IMR-90 (cell line): ENCODE results near the gene DNAH6. TPM values are rescaled to one million over a fixed set of nuclear protein-coding genes. Genes with fewer than 3 reads are reported as not detected.

Source experiments
- ATAC-seq: fragments of 200-7000 bp; cut with Tn5 transposase; 2 replicates; pipeline ENCODE4 v1.9.1; 2020; ENCODE audit warnings: low read depth, mild to moderate bottlenecking, moderate library complexity
- BruUV-seq: library from RNA; stranded (reverse); fragments of 400-500 nt; replicated peaks from 2 replicates; lab custom pipeline; 2021; lab: Mats Ljungman, UMichigan
- CTCF ChIA-PET: fragments of 300-600 bp; formaldehyde crosslinking; extraction: SDS; loops from one replicate; lab custom pipeline; 2021; ENCODE audit warnings: antibody characterized with exemption; lab: Yijun Ruan, JAX
- POLR2A ChIA-PET: fragments of 300-600 bp; sonication (Branson Sonifier 250); formaldehyde crosslinking; loops from one replicate; lab custom pipeline; 2022; ENCODE audit warnings: antibody characterized with exemption; ENCODE audit not compliant: unreplicated experiment; lab: Charles Lee
- DNase-seq: peaks from one replicate; pipeline ENCODE4 v3.0.0; 2013
- H2AFZ ChIP-seq: replicated peaks from 2 replicates; pipeline ENCODE3; 2013; ENCODE audit warnings: low read length, mild to moderate bottlenecking; ENCODE audit not compliant: poor library complexity
- H2AK5ac ChIP-seq: 2 replicates; pipeline ENCODE4 v1.6.1; 2013; ENCODE audit warnings: low read depth, low read length, inconsistent platforms
- H2AK9ac ChIP-seq: replicated peaks from 2 replicates; pipeline ENCODE3; 2013; ENCODE audit warnings: mild to moderate bottlenecking, low read depth, low read length, moderate library complexity; ENCODE audit not compliant: poor library complexity
- H2BK120ac ChIP-seq: 2 replicates; pipeline ENCODE4 v1.6.1; 2013; ENCODE audit warnings: low read depth, low read length, inconsistent platforms
- H2BK15ac ChIP-seq: 3 replicates; pipeline ENCODE4 v1.6.1; 2013; ENCODE audit warnings: low read depth, low read length, inconsistent platforms
- H2BK20ac ChIP-seq: 2 replicates; pipeline ENCODE4 v1.6.1; 2013; ENCODE audit warnings: low read depth, mild to moderate bottlenecking, inconsistent platforms, low read length, moderate library complexity
- H2BK5ac ChIP-seq: 2 replicates; pipeline ENCODE4 v1.6.1; 2013; ENCODE audit warnings: mild to moderate bottlenecking, low read depth, low read length, inconsistent platforms; ENCODE audit not compliant: poor library complexity, severe bottlenecking
- H3K14ac ChIP-seq: replicated peaks from 2 replicates; pipeline ENCODE4 v1.6.1; 2013; ENCODE audit warnings: low read depth, low read length, inconsistent platforms
- H3K18ac ChIP-seq: 2 replicates; pipeline ENCODE4 v1.6.1; 2013; ENCODE audit warnings: low read depth, low read length, control low read depth
- H3K23ac ChIP-seq: 2 replicates; pipeline ENCODE4 v1.6.1; 2013; ENCODE audit warnings: low read depth, low read length, inconsistent platforms
- H3K27ac ChIP-seq: 2 replicates; pipeline ENCODE4 v1.5.1; 2013; ENCODE audit warnings: mild to moderate bottlenecking, control low read depth, low read length; ENCODE audit not compliant: insufficient read depth
- H3K27me3 ChIP-seq: 2 replicates; pipeline ENCODE4 v1.6.1; 2013; ENCODE audit warnings: low read length; ENCODE audit not compliant: control insufficient read depth, insufficient read depth
- H3K36me3 ChIP-seq: 2 replicates; pipeline ENCODE4 v1.6.1; 2013; ENCODE audit warnings: low read length, mixed read lengths; ENCODE audit not compliant: control insufficient read depth, insufficient read depth
- H3K4ac ChIP-seq: 2 replicates; pipeline ENCODE4 v1.6.1; 2013; ENCODE audit warnings: low read depth, low read length, inconsistent platforms
- H3K4me1 ChIP-seq: 2 replicates; pipeline ENCODE4 v1.6.1; 2013; ENCODE audit warnings: low read length, mixed read lengths; ENCODE audit not compliant: control insufficient read depth, insufficient read depth
- H3K4me2 ChIP-seq: 2 replicates; pipeline ENCODE4 v1.6.1; 2013; ENCODE audit warnings: low read depth, mild to moderate bottlenecking, control low read depth, low read length, moderate library complexity
- H3K4me3 ChIP-seq: 2 replicates; pipeline ENCODE4 v1.5.1; 2013; ENCODE audit warnings: low read depth, mild to moderate bottlenecking, control low read depth, low read length, moderate library complexity; ENCODE audit not compliant: insufficient read depth
- H3K56ac ChIP-seq: 2 replicates; pipeline ENCODE4 v1.6.1; 2013; ENCODE audit warnings: low read length, inconsistent platforms; ENCODE audit not compliant: insufficient read depth; ENCODE audit errors: extremely low read depth
- H3K79me1 ChIP-seq, 2 experiments: 2 replicates each; pipeline ENCODE4 v1.6.1; 2013; ENCODE audit warnings: low read length in 2 of 2, inconsistent platforms in 1 of 2, low read depth in 1 of 2
- H3K9ac ChIP-seq: 2 replicates; pipeline ENCODE4 v1.6.1; 2013; ENCODE audit warnings: low read depth, low read length, control low read depth
- H3K9me1 ChIP-seq: 2 replicates; pipeline ENCODE4 v1.6.1; 2013; ENCODE audit warnings: low read length, inconsistent platforms; ENCODE audit not compliant: insufficient read depth
- H3K9me3 ChIP-seq: 2 replicates; pipeline ENCODE4 v1.6.1; 2013; ENCODE audit warnings: low read length; ENCODE audit not compliant: control insufficient read depth, insufficient read depth
- H4K20me1 ChIP-seq: 2 replicates; pipeline ENCODE4 v1.6.1; 2013; ENCODE audit warnings: low read length, inconsistent platforms; ENCODE audit not compliant: insufficient read depth
- H4K5ac ChIP-seq: 2 replicates; pipeline ENCODE4 v1.6.1; 2013; ENCODE audit warnings: mild to moderate bottlenecking, low read depth, low read length, control low read depth
- H4K8ac ChIP-seq, 2 experiments: 2 replicates each; pipeline ENCODE4 v1.6.1; 2013; ENCODE audit warnings: low read depth in 2 of 2, low read length in 2 of 2, control low read depth in 1 of 2, inconsistent platforms in 1 of 2
- H4K91ac ChIP-seq: 2 replicates; pipeline ENCODE4 v1.6.1; 2013; ENCODE audit warnings: low read depth, low read length, inconsistent platforms; ENCODE audit not compliant: insufficient read depth
- CHD1 ChIP-seq: IDR thresholded peaks from 2 replicates; pipeline ENCODE4 v1.6.1; 2012; ENCODE audit warnings: low read depth, low read length, improper control_type of control experiment
- MAFK ChIP-seq: IDR thresholded peaks from 2 replicates; pipeline ENCODE4 v1.6.1; 2012; ENCODE audit warnings: low read depth, low read length, improper control_type of control experiment
- MAZ ChIP-seq: IDR thresholded peaks from 2 replicates; pipeline ENCODE4 v1.6.1; 2012; ENCODE audit warnings: low read depth, mild to moderate bottlenecking, low read length, improper control_type of control experiment, moderate library complexity, borderline replicate concordance
- SMC3 ChIP-seq: fragments of 150-350 bp; IDR thresholded peaks from 2 replicates; pipeline ENCODE4 v1.6.1; 2016; ENCODE audit warnings: low read depth, mild to moderate bottlenecking, antibody characterized with exemption, low read length, moderate library complexity
- USF2 ChIP-seq: fragments of 150-350 bp; IDR thresholded peaks from 2 replicates; pipeline ENCODE4 v1.6.1; 2017; ENCODE audit warnings: mild to moderate bottlenecking, antibody characterized with exemption, low read length, low read depth
- WGBS, 2 experiments: methylation state at CpG; one replicate each; pipeline versions ENCODE4 v1.1.5 to v1.1.7; 2013; ENCODE audit warnings: missing lambda C conversion rate in 2 of 2; ENCODE audit not compliant: insufficient read length in 1 of 2; ENCODE audit errors: extremely low coverage in 2 of 2; 5-methylcytosine and 5-hydroxymethylcytosine counted together
- dilution Hi-C: fragments of 300-500 bp; cut with HindIII; formaldehyde crosslinking; loops from one replicate; pipeline ENCODE4 v1.14.3; 2018; ENCODE audit warnings: low sequenced_read_pairs; ENCODE audit not compliant: unreplicated experiment
- in situ Hi-C: fragments of 300-500 bp; cut with MboI; formaldehyde crosslinking; loops from 3 replicates; pipeline ENCODE4 v1.14.3; 2019; ENCODE audit warnings: low sequenced_read_pairs, inconsistent platforms, mixed read lengths
- intact Hi-C: fragments of 100-400 bp; cut with micrococcal nuclease; formaldehyde crosslinking; loops from 2 replicates; pipeline ENCODE4 v1.10.0; 2022
- polyA plus RNA-seq, 3 experiments: library from polyadenylated mRNA; depleted of rRNA; stranded (reverse); fragments of >200 nt; gene quantifications; 2 replicates each; pipeline ENCODE4 v1.2.3, GENCODE V29; 2012; ENCODE audit warnings: low replicate concordance in 1 of 3
- total RNA-seq: library from RNA; depleted of rRNA; stranded (reverse); fragments of >200 nt; gene quantifications from 2 replicates; pipeline ENCODE4 v1.2.3, GENCODE V29; 2012

DNAH6 gene
- total and polyA plus RNA-seq, 2 of the 4 experiments (the other 2 are of a cell fraction), result under 0.01 to 0.07 TPM

GRCh38 chr2:84732897-84733778 is 216.8 kb downstream of the DNAH6 start:
- no CpG with 5 or more reads among the region's 6 CpGs for WGBS, 2 experiments
- Histone ChIP-seq H3K14ac (no peak overlapping the region), H4K5ac (no peak overlapping the region), H2AK5ac (no peak overlapping the region), H4K20me1 (no peaks in the 10 kb centered on the region), H2BK120ac (no peak overlapping the region), H3K27me3 (no peaks in the 10 kb centered on the region; the same call in 1 of the 2 replicates), H3K56ac (no peak overlapping the region), H3K23ac (no peak overlapping the region), H3K36me3 (no peaks in the 10 kb centered on the region), H4K8ac (no peak overlapping the region), H2BK15ac (no peak overlapping the region), H3K4me3 (no peak overlapping the region), H3K4ac (no peak overlapping the region), H3K79me1 (no peaks in the 10 kb centered on the region), H3K4me2 (no peak overlapping the region), H3K27ac (no peak overlapping the region), H3K18ac (no peak overlapping the region), H3K9me3 (no peaks in the 10 kb centered on the region), H2BK5ac (no peak overlapping the region), H2AFZ (no peak overlapping the region), H2BK20ac (no peak overlapping the region), H2AK9ac (no peak overlapping the region), H3K9me1 (no peaks in the 10 kb centered on the region), H3K4me1 (no peaks in the 10 kb centered on the region), H3K9ac (no peak overlapping the region), H4K91ac (no peak overlapping the region)
- no TSS peak for BruUV-seq
- TF ChIP-seq MAZ (no peak), SMC3 (no peak), USF2 (no peak), CHD1 (no peak), MAFK (peak; percentile 73)
- dilution Hi-C loops, result no loop called here
- intact Hi-C loops, result no loop called here
- CTCF ChIA-PET, result interaction anchor here (1.6 kb wide), 1 partner anchor 8 kb away, joined by 8 read pairs; no protein-coding TSS in a partner anchor
- no peak for DNase-seq
- ATAC-seq, result no peak
- in situ Hi-C loops, result no loop called here
- POLR2A ChIA-PET, result no interaction called here
